Fibroblast of lung (primary cell): ENCODE measurements around the gene TNFRSF21. TPM values are rescaled to one million over a fixed set of nuclear protein-coding genes. Genes with fewer than 3 reads are reported as not detected.

Experiments used
- DNase-seq, 2 donors: peaks; one replicate each; pipeline versions ENCODE4 v3.0.0 to v3.0.0-alpha.2; 2010; ENCODE audit warnings: low read depth in 2 of 2
- H2AFZ ChIP-seq: 2 replicates; pipeline ENCODE4 v1.5.1; 2012; ENCODE audit warnings: low read length, control low read depth, inconsistent platforms
- H3K27ac ChIP-seq: 2 replicates; pipeline ENCODE4 v1.5.1; 2011; ENCODE audit warnings: low read length, control low read depth; ENCODE audit not compliant: insufficient read depth
- H3K27me3 ChIP-seq: 2 replicates; pipeline ENCODE4 v1.5.1; 2011; ENCODE audit warnings: mild to moderate bottlenecking, low read length; ENCODE audit not compliant: control insufficient read depth, insufficient read depth
- H3K36me3 ChIP-seq: 2 replicates; pipeline ENCODE4 v1.5.1; 2011; ENCODE audit warnings: low read length; ENCODE audit not compliant: control insufficient read depth, insufficient read depth
- H3K4me1 ChIP-seq: 2 replicates; pipeline ENCODE4 v1.5.1; 2011; ENCODE audit warnings: low read length; ENCODE audit not compliant: control insufficient read depth, insufficient read depth; ENCODE audit errors: extremely low read depth
- H3K4me2 ChIP-seq: 2 replicates; pipeline ENCODE4 v1.5.1; 2011; ENCODE audit warnings: low read length, control low read depth; ENCODE audit not compliant: insufficient read depth; ENCODE audit errors: extremely low read depth
- H3K4me3 ChIP-seq, 4 experiments: fragments of 200-600 bp in 1 of 4; sonication (generic) in 1 of 4; replicated peaks in 1 of 4; 2 replicates each; pipeline ENCODE4 v1.5.1; 2011 to 2016; ENCODE audit warnings: low read length in 4 of 4, low read depth in 3 of 4, mild to moderate bottlenecking in 3 of 4, control low read depth in 2 of 4, inconsistent platforms in 1 of 4, mixed read lengths in 1 of 4; ENCODE audit not compliant: insufficient read depth in 1 of 4; ENCODE audit errors: control extremely low read depth in 1 of 4
- H3K79me2 ChIP-seq: 2 replicates; pipeline ENCODE4 v1.5.1; 2012; ENCODE audit warnings: mild to moderate bottlenecking, low read length, inconsistent platforms; ENCODE audit not compliant: control insufficient read depth, insufficient read depth
- H3K9ac ChIP-seq: 2 replicates; pipeline ENCODE4 v1.5.1; 2011; ENCODE audit warnings: mild to moderate bottlenecking, low read length, control low read depth; ENCODE audit not compliant: insufficient read depth
- H3K9me3 ChIP-seq: 2 replicates; pipeline ENCODE4 v1.5.1; 2012; ENCODE audit warnings: low read depth, low read length; ENCODE audit not compliant: control insufficient read depth, insufficient read depth
- H4K20me1 ChIP-seq: 2 replicates; pipeline ENCODE4 v1.5.1; 2011; ENCODE audit warnings: low read length; ENCODE audit not compliant: control insufficient read depth, insufficient read depth; ENCODE audit errors: extremely low read depth
- EZH2 ChIP-seq: IDR thresholded peaks from 2 replicates; pipeline ENCODE4 v1.5.1; 2012; ENCODE audit warnings: low read length, control low read depth, mild to moderate bottlenecking; ENCODE audit errors: missing control alignments
- polyA plus RNA-seq, 2 donors: library from polyadenylated mRNA; depleted of rRNA in 1 of 2; stranded (reverse) in 1 of 2; unstranded in 1 of 2; fragments of >200 nt; gene quantifications; 2 replicates each; pipeline ENCODE4 v1.2.1, GENCODE V29; 2011 to 2012; ENCODE audit warnings: missing spikeins in 1 of 2
- total RNA-seq: library from RNA; depleted of rRNA; stranded (reverse); fragments of >200 nt; gene quantifications from 2 replicates; pipeline ENCODE4 v1.2.1, GENCODE V29; 2014
- TF ChIP-seq, protein P1 (sequence below), 2 donors: IDR thresholded peaks in 1 of 2; conservative IDR thresholded peaks in 1 of 2; 1 replicate in 1 of 2; 2 replicates in 1 of 2; pipeline ENCODE4 v1.5.1; 2011 to 2012; ENCODE audit warnings: low read length in 2 of 2, control low read depth in 1 of 2, inconsistent platforms in 1 of 2, low read depth in 1 of 2, mild to moderate bottlenecking in 1 of 2

The TNFRSF21 gene
- total and polyA plus RNA-seq, 2 donors (not counting 1 experiment from before 2014, with no cell fraction given): 4.8 to 8.9 TPM

DNA sequence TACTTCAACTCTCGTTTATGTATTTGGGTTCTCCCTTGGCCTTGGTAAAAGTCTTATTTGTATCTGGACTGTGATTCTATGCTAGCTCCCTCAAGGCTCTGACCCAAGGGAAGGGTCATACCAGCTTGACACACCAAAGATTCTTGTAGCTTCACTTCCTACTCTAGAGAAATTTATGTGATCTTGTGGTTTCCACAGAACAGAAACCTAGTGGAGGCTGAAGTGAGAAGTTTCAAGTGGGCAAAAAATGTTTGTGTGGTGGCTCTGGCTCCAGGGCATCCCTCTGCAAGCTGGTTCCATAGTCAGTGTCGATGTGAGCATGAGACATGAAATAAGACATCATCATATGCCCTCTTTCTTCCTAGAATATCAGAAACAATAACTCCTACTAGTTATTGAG, 48.1 kb upstream of the TNFRSF21 start:
- no peaks in the 10 kb centered on the region for H3K36me3 ChIP-seq
- no peak for TF ChIP-seq EZH2
- TF ChIP-seq, protein P1, sequence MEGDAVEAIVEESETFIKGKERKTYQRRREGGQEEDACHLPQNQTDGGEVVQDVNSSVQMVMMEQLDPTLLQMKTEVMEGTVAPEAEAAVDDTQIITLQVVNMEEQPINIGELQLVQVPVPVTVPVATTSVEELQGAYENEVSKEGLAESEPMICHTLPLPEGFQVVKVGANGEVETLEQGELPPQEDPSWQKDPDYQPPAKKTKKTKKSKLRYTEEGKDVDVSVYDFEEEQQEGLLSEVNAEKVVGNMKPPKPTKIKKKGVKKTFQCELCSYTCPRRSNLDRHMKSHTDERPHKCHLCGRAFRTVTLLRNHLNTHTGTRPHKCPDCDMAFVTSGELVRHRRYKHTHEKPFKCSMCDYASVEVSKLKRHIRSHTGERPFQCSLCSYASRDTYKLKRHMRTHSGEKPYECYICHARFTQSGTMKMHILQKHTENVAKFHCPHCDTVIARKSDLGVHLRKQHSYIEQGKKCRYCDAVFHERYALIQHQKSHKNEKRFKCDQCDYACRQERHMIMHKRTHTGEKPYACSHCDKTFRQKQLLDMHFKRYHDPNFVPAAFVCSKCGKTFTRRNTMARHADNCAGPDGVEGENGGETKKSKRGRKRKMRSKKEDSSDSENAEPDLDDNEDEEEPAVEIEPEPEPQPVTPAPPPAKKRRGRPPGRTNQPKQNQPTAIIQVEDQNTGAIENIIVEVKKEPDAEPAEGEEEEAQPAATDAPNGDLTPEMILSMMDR (conservative IDR thresholded peaks at IDR 0.05 in 1 of 2, IDR thresholded peaks at IDR 0.05 in 1 of 2; ENCODE audit: low read depth in 1 of 2, low read length in 2 of 2): no peak
- no peak for DNase-seq
- no peak overlapping the region for H3K4me3 ChIP-seq
- H3K79me2 ChIP-seq: no peaks in the 10 kb centered on the region
- no peak overlapping the region for H3K4me2 ChIP-seq
- H2AFZ ChIP-seq: no peak overlapping the region
- no peaks in the 10 kb centered on the region for H3K27me3 ChIP-seq
- no peak overlapping the region for H3K27ac ChIP-seq
- no peaks in the 10 kb centered on the region for H3K9me3 ChIP-seq
- H3K4me1 ChIP-seq: no peaks in the 10 kb centered on the region
- no peaks in the 10 kb centered on the region for H4K20me1 ChIP-seq
- no peak overlapping the region for H3K9ac ChIP-seq

DNA sequence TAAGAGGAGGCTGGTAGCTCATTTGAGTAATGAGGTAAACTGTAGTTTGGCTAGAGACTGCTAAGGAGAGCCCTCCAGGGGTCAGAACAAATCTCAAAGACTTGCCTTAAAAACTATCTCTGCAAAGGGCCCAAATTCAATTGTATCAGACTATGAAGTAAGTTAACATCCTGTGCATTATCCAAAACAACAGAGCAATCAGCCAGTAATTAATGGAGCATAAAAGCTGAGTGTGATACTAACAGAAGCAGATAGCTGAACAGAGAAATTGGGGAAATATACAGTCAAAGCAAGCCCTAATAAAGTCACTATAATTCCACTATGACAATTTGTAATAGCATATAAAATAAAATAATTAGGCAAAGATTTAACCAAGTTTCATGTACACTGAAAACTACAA, 45.8 kb upstream of the TNFRSF21 start:
- no peak overlapping the region for H3K4me3 ChIP-seq
- DNase-seq: no peak
- H3K4me1 ChIP-seq: no peaks in the 10 kb centered on the region
- TF ChIP-seq EZH2: no peak
- TF ChIP-seq, protein P1 (conservative IDR thresholded peaks at IDR 0.05 in 1 of 2, IDR thresholded peaks at IDR 0.05 in 1 of 2; ENCODE audit: low read depth in 1 of 2, low read length in 2 of 2): no peak
- H3K9me3 ChIP-seq: no peaks in the 10 kb centered on the region
- no peaks in the 10 kb centered on the region for H3K36me3 ChIP-seq
- no peak overlapping the region for H3K9ac ChIP-seq
- no peaks in the 10 kb centered on the region for H3K27me3 ChIP-seq
- H4K20me1 ChIP-seq: no peaks in the 10 kb centered on the region
- no peak overlapping the region for H2AFZ ChIP-seq
- H3K27ac ChIP-seq: no peak overlapping the region
- H3K4me2 ChIP-seq: no peak overlapping the region
- H3K79me2 ChIP-seq: no peaks in the 10 kb centered on the region

DNA sequence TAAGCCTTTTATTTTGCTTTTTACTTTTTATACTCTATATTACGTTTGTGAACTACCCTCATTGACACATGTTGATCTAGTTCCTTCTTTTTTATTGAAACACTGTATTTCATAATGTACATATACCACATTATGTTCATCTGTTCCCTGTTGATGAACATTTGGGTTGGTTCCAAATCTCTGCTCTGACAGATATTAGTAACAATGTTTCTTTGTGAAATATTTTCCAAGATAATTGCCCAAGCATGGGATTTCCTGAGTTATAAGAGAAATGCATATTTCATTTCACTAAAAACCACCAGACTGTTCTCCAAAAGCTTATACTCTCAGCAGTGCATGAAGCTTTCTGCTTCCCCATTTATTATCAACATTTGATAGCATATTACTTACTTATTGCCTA, 44.2 kb upstream of the TNFRSF21 start:
- Histone ChIP-seq H3K4me1 (no peaks in the 10 kb centered on the region), H3K4me3 (no peak overlapping the region), H3K9ac (no peak overlapping the region), H3K9me3 (no peaks in the 10 kb centered on the region), H3K4me2 (no peak overlapping the region), H4K20me1 (no peaks in the 10 kb centered on the region), H3K27me3 (no peaks in the 10 kb centered on the region), H2AFZ (no peak overlapping the region), H3K79me2 (no peaks in the 10 kb centered on the region), H3K27ac (no peak overlapping the region), H3K36me3 (no peaks in the 10 kb centered on the region)
- TF ChIP-seq, protein P1 (conservative IDR thresholded peaks at IDR 0.05 in 1 of 2, IDR thresholded peaks at IDR 0.05 in 1 of 2; ENCODE audit: low read depth in 1 of 2, low read length in 2 of 2): no peak
- no peak for TF ChIP-seq EZH2
- no peak for DNase-seq
